SH-SY5Y (cell line): ENCODE data around the gene GNG7.

ENCODE experiments used
- GATA2 ChIP-seq: IDR thresholded peaks from 2 replicates; pipeline ENCODE4 v1.6.1; 2011; ENCODE audit warnings: mild to moderate bottlenecking, low read depth, low read length
- GATA3 ChIP-seq: IDR thresholded peaks from 2 replicates; pipeline ENCODE4 v1.6.1; 2011; ENCODE audit warnings: low read depth, mild to moderate bottlenecking, low read length, moderate library complexity

- TF ChIP-seq GATA3 (no peak), GATA2 (no peak)
Observed at GRCh38 chr19:2638417-2638940, 64.0 kb downstream of the GNG7 start.
